Subcutaneous adipose tissue (tissue), 4 donors: ENCODE measurements around the gene ZBTB7A. TPM values are rescaled to one million over a fixed set of nuclear protein-coding genes. Genes with fewer than 3 reads are reported as not detected.

ENCODE experiments used
- CTCF ChIP-seq: fragments of 450-650 bp; IDR thresholded peaks from one replicate; pipeline ENCODE4 v1.5.1; 2016; ENCODE audit warnings: low read depth, mild to moderate bottlenecking, control low read depth, antibody characterized with exemption, moderate library complexity
- total RNA-seq, 4 donors: library from RNA; depleted of rRNA; stranded (reverse); fragments of >200 nt; gene quantifications; one replicate each; pipeline ENCODE4 v1.1.0, GENCODE V29; 2016

The ZBTB7A gene
- total RNA-seq, 4 donors from 2014 or later, result 14.2 to 63.9 (median 28.7) TPM

GRCh38 chr19:4042064-4042730, 24.5 kb downstream of the ZBTB7A start:
- no peak for TF ChIP-seq CTCF

- TF ChIP-seq CTCF, result no peak
Observed at GRCh38 chr19:4038661-4039423, 27.9 kb downstream of the ZBTB7A start.

- no peak for TF ChIP-seq CTCF
Observed at GRCh38 chr19:4038057-4038456, 28.6 kb downstream of the ZBTB7A start.

- no peak for TF ChIP-seq CTCF
Observed at GRCh38 chr19:4037301-4037949, 29.3 kb downstream of the ZBTB7A start.

GRCh38 chr19:4036576-4037300, 30.0 kb downstream of the ZBTB7A start:
- TF ChIP-seq CTCF, result no peak

- no peak for TF ChIP-seq CTCF
Observed at GRCh38 chr19:4035582-4035981, 31.1 kb downstream of the ZBTB7A start.

GRCh38 chr19:4035018-4035566, 31.6 kb downstream of the ZBTB7A start:
- TF ChIP-seq CTCF, result no peak
